Stimulated activated effector memory CD8-positive, alpha-beta T cell treated with anti-CD3 and anti-CD28 coated beads, Interleukin-12 subunit alpha, Interleukin-12 subunit beta, amount 100 ng/mL, for 72 hours (primary cell): Measurements from ENCODE around the gene GNPDA1.
"Not testable (repeated sequence)": the region's sequence is repeated elsewhere in the genome, so short reads cannot be mapped to it uniquely, and the experiment has no call there.

ENCODE experiments used
- ATAC-seq: fragments of 150-1000 bp; cut with Tn5 transposase; 2 replicates; pipeline ENCODE4 v1.10.0; 2021
- DNase-seq, 2 donors: peaks; one replicate each; pipeline ENCODE4 v3.0.0; 2021 to 2022; ENCODE audit warnings: low spot score in 2 of 2
- H3K27ac Mint-ChIP-seq: one replicate; pipeline ENCODE4 v1.8.0; 2022; ENCODE audit warnings: mild to moderate bottlenecking, mixed read lengths
- H3K36me3 Mint-ChIP-seq: one replicate; pipeline ENCODE4 v1.8.0; 2022; ENCODE audit warnings: mild to moderate bottlenecking, mixed read lengths
- H3K4me1 Mint-ChIP-seq: one replicate; pipeline ENCODE4 v1.8.0; 2022; ENCODE audit warnings: mixed read lengths
- H3K4me3 Mint-ChIP-seq: one replicate; pipeline ENCODE4 v1.8.0; 2022; ENCODE audit warnings: mild to moderate bottlenecking, mixed read lengths
- H3K9me3 Mint-ChIP-seq: one replicate; pipeline ENCODE4 v1.8.0; 2022; ENCODE audit warnings: mixed read lengths

GNPDA1 gene

DNA sequence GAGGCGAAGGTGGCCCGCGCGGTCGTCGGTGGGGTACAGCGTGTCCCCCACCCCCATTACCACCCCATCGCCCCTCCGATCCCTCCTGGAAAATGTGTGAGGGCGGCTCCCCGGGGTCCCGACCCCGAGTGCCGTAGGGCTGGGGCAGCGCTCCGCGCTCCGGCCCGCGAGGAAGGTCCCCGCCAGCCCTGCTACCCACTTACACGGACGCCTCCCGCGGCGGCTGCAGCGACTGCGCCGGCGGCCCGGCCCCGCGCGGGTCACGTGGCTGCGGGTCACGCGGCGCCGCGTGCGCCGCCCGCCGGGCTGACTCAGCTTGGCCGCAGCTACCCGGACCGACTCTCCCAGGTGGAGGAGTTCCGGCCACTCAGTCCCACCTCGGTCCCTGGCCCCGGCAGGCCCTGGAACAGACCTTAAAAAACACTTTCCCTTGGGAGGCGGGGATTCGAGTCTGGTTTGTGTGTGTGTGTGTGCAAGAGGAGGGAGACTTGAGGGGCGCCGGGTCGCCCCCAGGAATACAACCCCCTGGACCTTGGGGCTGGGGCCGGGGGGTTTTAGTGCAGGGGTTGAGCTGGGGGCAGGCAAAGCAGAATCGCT, at the start of gene GNPDA1:
TSS of gene GNPDA1 (minus strand) at position 236 of the 597 bp plus-strand sequence. CDS start 992 bp downstream, outside the sequence.
- no peaks in the 10 kb centered on the region for H3K9me3 Mint-ChIP-seq
- peak within 1 kb of the TSS; percentile 84 for H3K27ac Mint-ChIP-seq
- DNase-seq, result peak; percentile 52 to 76
- ATAC-seq, result peak; percentile 67
- peaks cover 62% of the 10 kb centered on the region for H3K4me1 Mint-ChIP-seq
- peaks cover 40% of the 10 kb centered on the region for H3K36me3 Mint-ChIP-seq
- peak within 1 kb of the TSS; percentile 75 for H3K4me3 Mint-ChIP-seq

DNA sequence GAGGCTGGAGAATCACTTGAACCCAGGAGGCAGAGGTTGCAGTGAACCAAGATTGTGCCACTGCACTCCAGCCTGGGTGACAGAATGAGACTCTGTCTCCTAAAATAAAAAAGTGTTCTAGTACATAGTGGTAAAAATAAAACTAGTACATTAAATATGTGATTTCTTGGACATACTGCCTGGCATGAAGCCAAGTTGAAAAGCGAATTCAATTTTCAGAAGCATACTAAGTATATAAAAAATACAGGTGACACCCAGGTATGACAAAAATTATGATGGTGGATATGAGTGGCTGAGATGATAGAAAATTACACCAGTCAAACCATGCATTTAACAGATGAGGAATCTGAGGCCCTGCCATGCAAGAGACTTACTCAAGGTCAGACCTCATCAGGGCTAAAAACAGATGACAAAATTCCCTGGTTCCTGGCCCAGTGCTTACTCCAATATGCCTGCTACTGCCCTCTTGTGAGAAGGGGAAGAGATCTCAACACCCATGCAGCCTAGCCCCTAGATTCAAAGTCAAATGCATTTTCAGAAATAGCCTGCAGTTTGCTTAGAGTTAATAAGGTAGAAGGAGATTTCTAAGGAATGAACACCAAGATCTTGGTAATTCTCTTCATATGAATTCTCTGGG, 46.6 kb upstream of the GNPDA1 start:
- Mint-ChIP-seq H3K4me1 (peaks cover 22% of the 10 kb centered on the region), H3K4me3 (no peak overlapping the region), H3K9me3 (no peaks in the 10 kb centered on the region), H3K36me3 (no peaks in the 10 kb centered on the region), H3K27ac (no peak overlapping the region)
- no peak for DNase-seq
- no peak for ATAC-seq

GRCh38 chr5:142057697-142058056, 44.9 kb upstream of the GNPDA1 start:
- Mint-ChIP-seq H3K36me3 (no peaks in the 10 kb centered on the region), H3K27ac (no peak overlapping the region), H3K9me3 (no peaks in the 10 kb centered on the region), H3K4me3 (no peak overlapping the region), H3K4me1 (peaks cover 23% of the 10 kb centered on the region)
- no peak for DNase-seq
- ATAC-seq, result no peak

DNA sequence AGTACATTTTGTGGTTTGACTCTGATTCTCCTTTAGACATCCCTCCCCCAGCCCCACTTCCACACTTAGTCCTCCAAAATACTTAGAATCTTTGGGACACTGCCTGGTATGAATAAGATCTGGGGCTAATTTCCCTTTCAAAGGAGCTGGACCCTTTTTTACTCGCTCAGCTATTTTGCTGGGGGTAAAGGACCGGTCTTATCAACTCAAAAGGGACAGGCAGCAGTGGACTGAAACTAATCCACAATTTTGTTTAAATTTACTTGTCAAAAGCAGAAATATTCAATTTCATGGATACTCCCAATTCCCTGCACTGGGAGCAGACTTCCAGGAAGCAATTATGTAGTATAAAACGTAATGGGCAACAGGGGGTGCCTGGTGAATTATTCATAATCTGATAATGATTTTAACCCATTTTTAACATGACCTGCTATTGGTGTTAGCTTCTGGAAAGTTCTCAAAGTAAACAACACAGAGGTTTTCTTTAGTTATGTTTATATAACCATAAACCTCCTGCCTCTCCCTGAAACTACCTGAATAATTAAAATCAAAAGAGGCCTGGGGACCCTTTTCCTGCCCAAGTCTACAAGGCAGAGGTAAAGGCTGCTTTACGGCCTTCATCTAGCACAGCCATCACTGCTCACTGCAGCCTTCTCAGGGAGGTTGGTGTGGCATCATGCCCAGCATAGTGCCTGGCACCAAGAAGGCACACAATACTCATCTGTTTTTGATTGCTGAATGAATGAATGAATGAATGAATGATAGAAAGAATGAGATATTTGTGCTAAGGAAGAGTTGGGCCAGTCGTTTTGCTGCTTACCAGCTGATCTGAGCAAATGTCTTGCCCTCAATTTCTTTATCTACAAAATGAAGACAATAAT, 44.2 kb upstream of the GNPDA1 start:
- Mint-ChIP-seq H3K4me3 (no peak overlapping the region), H3K9me3 (no peaks in the 10 kb centered on the region), H3K4me1 (peaks cover 23% of the 10 kb centered on the region), H3K27ac (no peak overlapping the region), H3K36me3 (no peaks in the 10 kb centered on the region)
- DNase-seq (no peak), ATAC-seq (no peak)

- Mint-ChIP-seq H3K4me3 (no peak overlapping the region), H3K36me3 (no peaks in the 10 kb centered on the region), H3K9me3 (no peaks in the 10 kb centered on the region), H3K4me1 (peaks cover 23% of the 10 kb centered on the region), H3K27ac (no peak overlapping the region)
- ATAC-seq (no peak), DNase-seq (no peak)
These were observed 42.5 kb upstream of the GNPDA1 start for GRCh38 chr5:142055301-142055700.

- no peaks in the 10 kb centered on the region for H3K9me3 Mint-ChIP-seq
- ATAC-seq (peak; percentile 73), DNase-seq (no peak)
- no peak overlapping the region for H3K27ac Mint-ChIP-seq
- H3K4me1 Mint-ChIP-seq, result peaks cover 22% of the 10 kb centered on the region
- no peaks in the 10 kb centered on the region for H3K36me3 Mint-ChIP-seq
- no peak overlapping the region for H3K4me3 Mint-ChIP-seq
These were observed 40.8 kb upstream of the GNPDA1 start for GRCh38 chr5:142053426-142054151.

DNA sequence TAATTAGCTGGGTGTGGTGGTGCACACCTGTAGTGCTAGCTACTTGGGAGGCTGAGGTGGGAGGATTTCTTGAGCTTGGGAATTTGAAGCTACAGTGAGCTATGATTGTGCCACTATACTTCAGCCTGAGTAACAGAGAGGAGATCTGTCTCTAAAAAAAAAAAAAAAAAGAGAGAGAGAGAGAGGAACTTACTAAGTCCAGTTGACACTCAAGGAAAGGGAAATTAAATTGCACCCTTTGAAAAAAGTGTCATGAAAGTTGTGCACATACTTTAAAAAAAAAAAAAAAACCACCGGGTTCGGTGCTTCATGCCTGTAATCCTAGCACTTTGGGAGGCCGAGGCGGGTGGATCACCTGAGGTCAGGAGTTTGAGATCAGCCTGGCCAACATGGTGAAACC, 39.2 kb upstream of the GNPDA1 start:
- not testable (repeated sequence) for H3K36me3 Mint-ChIP-seq, DNase-seq, H3K9me3 Mint-ChIP-seq, H3K4me3 Mint-ChIP-seq, ATAC-seq, H3K27ac Mint-ChIP-seq
- H3K4me1 Mint-ChIP-seq, result peaks cover 15% of the 10 kb centered on the region

DNA sequence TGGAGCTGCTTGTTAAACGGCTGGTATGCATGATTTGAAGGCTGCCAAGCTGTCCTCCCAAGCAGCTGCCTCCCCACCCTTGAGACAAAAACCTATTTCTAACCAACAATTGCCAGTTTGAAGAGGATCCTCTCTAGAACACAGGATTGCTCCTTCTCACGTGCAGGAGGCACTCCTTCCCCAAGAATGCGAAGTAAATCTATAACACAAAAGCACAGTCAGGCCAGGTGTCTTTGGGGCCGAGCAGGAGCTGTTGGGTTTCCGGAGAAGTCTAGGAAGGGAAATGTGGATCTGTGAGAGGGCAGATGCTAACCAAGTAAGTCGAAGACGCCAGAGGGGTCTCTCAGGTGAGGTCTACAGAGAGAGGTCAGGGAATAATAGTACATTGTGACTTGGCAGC, 35.4 kb upstream of the GNPDA1 start:
- Mint-ChIP-seq H3K9me3 (no peaks in the 10 kb centered on the region), H3K36me3 (no peaks in the 10 kb centered on the region), H3K27ac (peak overlapping the region; percentile 46), H3K4me3 (no peak overlapping the region), H3K4me1 (peaks cover 2% of the 10 kb centered on the region)
- DNase-seq (no peak), ATAC-seq (no peak)

GRCh38 chr5:142046191-142046590, 33.4 kb upstream of the GNPDA1 start:
- DNase-seq (no peak), ATAC-seq (no peak)
- no peaks in the 10 kb centered on the region for H3K36me3 Mint-ChIP-seq
- no peaks in the 10 kb centered on the region for H3K4me1 Mint-ChIP-seq
- no peaks in the 10 kb centered on the region for H3K9me3 Mint-ChIP-seq
- H3K27ac Mint-ChIP-seq, result no peak overlapping the region
- H3K4me3 Mint-ChIP-seq, result no peak overlapping the region

DNA sequence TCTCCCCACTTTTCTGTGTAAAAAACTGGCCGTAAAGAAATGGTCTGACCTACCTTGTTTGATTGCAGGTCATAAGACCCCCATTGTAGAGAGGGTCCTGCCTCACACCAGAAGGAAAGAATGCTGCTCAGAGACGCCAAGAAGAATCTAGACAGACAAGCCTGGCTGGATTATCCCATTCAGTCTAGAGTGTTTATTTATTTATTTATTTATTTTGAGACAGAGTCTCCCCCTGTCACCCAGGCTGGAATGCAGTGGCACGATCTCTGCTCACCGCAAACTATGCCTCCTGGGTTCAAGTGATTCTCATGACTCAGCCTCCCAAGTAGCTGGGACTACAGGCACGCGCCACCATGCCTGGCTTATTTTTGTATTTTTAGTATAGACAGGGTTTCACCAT, 28.1 kb upstream of the GNPDA1 start:
- not testable (repeated sequence) for H3K36me3 Mint-ChIP-seq, H3K4me1 Mint-ChIP-seq, H3K4me3 Mint-ChIP-seq, DNase-seq, H3K9me3 Mint-ChIP-seq, H3K27ac Mint-ChIP-seq, ATAC-seq

DNA sequence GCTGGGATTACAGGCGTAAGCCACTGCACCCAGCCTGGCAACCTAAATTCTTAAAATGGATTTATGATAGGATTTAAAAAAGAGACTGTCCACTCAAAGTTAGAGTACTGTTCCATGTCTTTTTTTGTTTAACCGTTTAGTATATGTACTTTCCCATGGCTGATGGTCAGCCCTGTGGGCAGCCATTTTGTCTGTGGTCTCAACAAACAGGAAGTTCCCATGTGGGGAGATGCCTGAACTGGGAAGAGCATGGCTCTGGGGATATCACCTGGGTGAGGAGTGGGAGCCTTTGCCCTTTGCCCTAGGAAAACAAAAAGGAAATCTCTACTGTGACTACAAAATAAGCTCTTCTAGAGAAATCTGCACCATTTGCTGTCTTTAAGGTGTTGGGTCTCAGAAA, 27.5 kb upstream of the GNPDA1 start:
- H3K27ac Mint-ChIP-seq, result no peak overlapping the region
- ATAC-seq (no peak), DNase-seq (no peak)
- H3K4me1 Mint-ChIP-seq, result peaks cover under 1% of the 10 kb centered on the region
- no peaks in the 10 kb centered on the region for H3K36me3 Mint-ChIP-seq
- H3K9me3 Mint-ChIP-seq, result no peaks in the 10 kb centered on the region
- H3K4me3 Mint-ChIP-seq, result no peak overlapping the region

DNA sequence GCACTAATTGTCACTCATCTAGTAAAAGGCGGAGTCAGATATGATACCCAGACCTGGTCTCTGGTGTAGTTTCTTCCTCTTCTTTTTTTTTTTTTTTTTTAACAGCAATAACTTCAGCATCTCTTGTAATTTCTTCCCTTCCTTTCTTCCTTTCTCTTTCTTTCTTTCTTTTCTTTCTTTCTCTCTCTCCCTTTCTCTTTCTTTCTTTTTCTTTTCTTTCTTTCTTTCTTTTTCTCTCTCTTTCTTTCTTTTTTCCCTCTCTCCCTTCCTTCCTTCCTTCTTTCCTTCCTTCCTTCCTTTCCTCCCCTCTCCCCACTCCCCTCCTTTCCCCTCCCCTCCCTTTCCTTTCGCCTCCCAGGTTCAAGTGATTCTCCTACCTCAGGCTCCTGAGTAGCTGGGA, 25.9 kb upstream of the GNPDA1 start:
- no peak overlapping the region for H3K27ac Mint-ChIP-seq
- peaks cover 7% of the 10 kb centered on the region for H3K4me1 Mint-ChIP-seq
- ATAC-seq, result no peak
- H3K9me3 Mint-ChIP-seq, result no peaks in the 10 kb centered on the region
- H3K4me3 Mint-ChIP-seq, result no peak overlapping the region
- DNase-seq, result no peak
- no peaks in the 10 kb centered on the region for H3K36me3 Mint-ChIP-seq

DNA sequence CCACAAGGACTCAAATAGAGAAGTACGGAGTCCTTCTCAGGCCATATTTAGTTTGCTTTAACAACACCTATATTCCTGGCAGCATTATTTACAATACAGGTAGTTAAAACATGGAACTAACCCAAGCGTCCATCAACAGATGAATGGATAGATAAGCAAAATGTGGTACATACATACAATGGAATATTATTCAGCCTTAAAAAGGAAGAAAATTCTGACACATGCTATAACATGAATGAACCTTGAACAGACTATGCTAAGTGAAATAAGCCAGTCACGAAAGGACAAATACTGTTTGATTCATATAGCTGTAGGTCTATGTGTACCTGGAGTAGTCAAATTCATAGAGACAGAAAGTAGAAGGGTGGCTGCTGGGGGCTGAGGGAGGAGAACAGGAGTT, 24.8 kb upstream of the GNPDA1 start:
- not testable (repeated sequence) for H3K9me3 Mint-ChIP-seq, H3K4me3 Mint-ChIP-seq, H3K36me3 Mint-ChIP-seq, DNase-seq, H3K4me1 Mint-ChIP-seq, ATAC-seq, H3K27ac Mint-ChIP-seq

- peaks cover 7% of the 10 kb centered on the region for H3K4me1 Mint-ChIP-seq
- H3K4me3 Mint-ChIP-seq, result no peak overlapping the region
- no peaks in the 10 kb centered on the region for H3K9me3 Mint-ChIP-seq
- H3K27ac Mint-ChIP-seq, result no peak overlapping the region
- no peak for DNase-seq
- H3K36me3 Mint-ChIP-seq, result no peaks in the 10 kb centered on the region
- no peak for ATAC-seq
These were observed 24.1 kb upstream of the GNPDA1 start for GRCh38 chr5:142036918-142037317.

DNA sequence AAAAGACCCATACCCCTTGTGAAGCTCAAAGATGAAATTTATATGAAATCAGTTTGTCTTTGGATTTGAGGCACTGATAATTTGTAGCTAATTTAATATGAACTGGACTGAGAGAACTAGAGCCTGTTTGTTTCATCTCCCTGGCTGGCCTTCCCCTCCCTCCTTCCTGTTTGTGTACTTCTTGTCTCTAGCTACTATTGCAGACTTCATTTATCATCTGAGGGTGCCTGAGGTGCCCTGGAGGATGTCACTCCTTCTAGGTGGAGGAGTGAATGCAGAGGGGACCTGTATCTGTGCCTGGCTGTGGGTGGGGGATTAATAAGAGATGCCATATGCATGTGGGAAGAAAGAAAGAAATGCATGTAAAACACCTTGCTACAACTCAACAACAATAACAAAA, 22.2 kb upstream of the GNPDA1 start:
- Mint-ChIP-seq H3K9me3 (no peaks in the 10 kb centered on the region), H3K4me1 (peaks cover 7% of the 10 kb centered on the region), H3K36me3 (no peaks in the 10 kb centered on the region), H3K4me3 (no peak overlapping the region), H3K27ac (no peak overlapping the region)
- DNase-seq, result no peak
- ATAC-seq, result no peak
